WTC11 (cell line): ENCODE results near the gene ARHGEF12.

Source experiments
- CREM ChIP-seq: sonication (generic); formaldehyde crosslinking; IDR thresholded peaks from 2 replicates; pipeline ENCODE4 v1.8.1; 2022; ENCODE audit warnings: mild to moderate bottlenecking, missing genetic modification reagents, moderate library complexity
- CTCF ChIP-seq: fragments of 200-600 bp; IDR thresholded peaks from 2 replicates; pipeline ENCODE4 v1.8.0; 2022; ENCODE audit warnings: antibody characterized with exemption
- E2F1 ChIP-seq: sonication (generic); formaldehyde crosslinking; IDR thresholded peaks from 2 replicates; pipeline ENCODE4 v1.8.0; 2022; ENCODE audit warnings: mild to moderate bottlenecking, missing genetic modification reagents
- FOXP4 ChIP-seq: sonication (generic); formaldehyde crosslinking; IDR thresholded peaks from 2 replicates; pipeline ENCODE4 v1.8.0; 2022; ENCODE audit warnings: mild to moderate bottlenecking, missing genetic modification reagents
- MXD4 ChIP-seq: fragments of 250-450 bp; sonication (Bioruptor Pico); IDR thresholded peaks from 2 replicates; pipeline ENCODE4 v1.8.0; 2021; ENCODE audit warnings: mild to moderate bottlenecking, moderate library complexity, borderline replicate concordance
- NR3C1 ChIP-seq: sonication (generic); formaldehyde crosslinking; conservative IDR thresholded peaks from 2 replicates; pipeline ENCODE4 v1.8.1; 2023; ENCODE audit warnings: low read depth, mild to moderate bottlenecking, missing genetic modification reagents
- ZNF317 ChIP-seq: sonication (generic); formaldehyde crosslinking; IDR thresholded peaks from 2 replicates; pipeline ENCODE4 v1.8.1; 2023; ENCODE audit warnings: low read depth, mild to moderate bottlenecking, moderate library complexity, missing genetic modification reagents, borderline replicate concordance

GRCh38 chr11:120522021-120522420 lies 185.8 kb downstream of the ARHGEF12 start:
- TF ChIP-seq FOXP4 (CRISPR knock-in tag) (no peak), CREM (CRISPR knock-in tag) (no peak), CTCF (no peak), MXD4 (no peak), NR3C1 (CRISPR knock-in tag) (no peak), ZNF317 (CRISPR knock-in tag) (no peak), E2F1 (no peak)
